Aortic smooth muscle cell (primary cell): ENCODE measurements around the gene ZKSCAN5. TPM values are rescaled to one million over a fixed set of nuclear protein-coding genes. Genes with fewer than 3 reads are reported as not detected.

ENCODE experiments used
- total RNA-seq: library from RNA; depleted of rRNA; stranded (reverse); fragments of >200 nt; gene quantifications from 2 replicates; pipeline ENCODE4 v1.2.3, GENCODE V29; 2014

Gene ZKSCAN5
- 11.6 and 11.8 TPM in 2 replicates for total RNA-seq

DNA sequence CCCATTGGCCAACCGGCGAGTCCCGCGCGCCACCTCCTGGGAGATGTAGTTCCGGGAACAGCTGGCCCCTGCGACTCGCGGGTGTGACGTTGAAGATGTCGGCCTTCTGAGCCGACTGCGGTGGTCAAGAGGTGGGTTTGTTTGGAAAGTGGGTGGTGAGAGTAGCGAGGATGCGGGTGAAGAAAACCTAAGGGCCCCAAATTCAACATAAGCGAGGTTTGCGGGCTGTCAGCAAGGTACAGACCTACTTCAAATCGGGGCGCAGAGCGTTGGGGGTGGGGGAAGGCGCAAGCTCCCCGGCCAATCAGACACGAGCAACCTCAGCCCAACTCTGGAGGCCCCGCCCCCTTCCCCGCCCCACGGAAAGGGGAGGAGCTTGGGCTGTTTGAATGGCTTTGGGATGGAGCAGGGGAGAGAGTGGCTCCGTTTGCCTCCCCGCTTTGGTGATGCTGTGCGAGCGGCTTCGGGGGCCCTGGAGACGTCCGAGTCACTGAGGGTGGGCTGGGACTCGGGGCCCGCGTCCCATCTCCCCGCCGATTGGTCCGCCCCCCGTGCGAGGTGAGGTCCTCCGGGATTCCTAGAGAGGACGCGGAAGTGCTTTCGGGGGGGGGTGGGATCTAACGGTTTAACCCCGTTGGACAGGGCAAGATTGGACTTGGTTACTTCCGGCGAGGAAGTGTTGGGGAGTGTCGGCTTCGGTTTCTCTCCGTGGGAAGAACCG lies at the start of gene ZKSCAN5:
Gene ZKSCAN5, plus strand, starts transcription at position 60 of the 721 bp plus-strand sequence. CDS start 1,383 bp downstream, outside the sequence.

GRCh38 chr7:99472561-99473314 lies 31.7 kb upstream of the ZKSCAN5 start, which contains the start of gene ZNF789:
TSS of gene ZNF789 (plus strand) at chr7:99472890. CDS start at chr7:99476457, 3,567 bp downstream.

GRCh38 chr7:99499721-99500636 lies 4.5 kb upstream of the ZKSCAN5 start, which contains the start of gene ZNF394:
TSS of gene ZNF394 (minus strand) at chr7:99500281. CDS start at chr7:99500093, 188 bp downstream.

GRCh38 chr7:99551767-99552463 lies 47.5 kb downstream of the ZKSCAN5 start, which contains the start of gene FAM200A:
TSS of gene FAM200A (minus strand) at chr7:99552114. CDS start at chr7:99548407, 3,707 bp downstream.

DNA sequence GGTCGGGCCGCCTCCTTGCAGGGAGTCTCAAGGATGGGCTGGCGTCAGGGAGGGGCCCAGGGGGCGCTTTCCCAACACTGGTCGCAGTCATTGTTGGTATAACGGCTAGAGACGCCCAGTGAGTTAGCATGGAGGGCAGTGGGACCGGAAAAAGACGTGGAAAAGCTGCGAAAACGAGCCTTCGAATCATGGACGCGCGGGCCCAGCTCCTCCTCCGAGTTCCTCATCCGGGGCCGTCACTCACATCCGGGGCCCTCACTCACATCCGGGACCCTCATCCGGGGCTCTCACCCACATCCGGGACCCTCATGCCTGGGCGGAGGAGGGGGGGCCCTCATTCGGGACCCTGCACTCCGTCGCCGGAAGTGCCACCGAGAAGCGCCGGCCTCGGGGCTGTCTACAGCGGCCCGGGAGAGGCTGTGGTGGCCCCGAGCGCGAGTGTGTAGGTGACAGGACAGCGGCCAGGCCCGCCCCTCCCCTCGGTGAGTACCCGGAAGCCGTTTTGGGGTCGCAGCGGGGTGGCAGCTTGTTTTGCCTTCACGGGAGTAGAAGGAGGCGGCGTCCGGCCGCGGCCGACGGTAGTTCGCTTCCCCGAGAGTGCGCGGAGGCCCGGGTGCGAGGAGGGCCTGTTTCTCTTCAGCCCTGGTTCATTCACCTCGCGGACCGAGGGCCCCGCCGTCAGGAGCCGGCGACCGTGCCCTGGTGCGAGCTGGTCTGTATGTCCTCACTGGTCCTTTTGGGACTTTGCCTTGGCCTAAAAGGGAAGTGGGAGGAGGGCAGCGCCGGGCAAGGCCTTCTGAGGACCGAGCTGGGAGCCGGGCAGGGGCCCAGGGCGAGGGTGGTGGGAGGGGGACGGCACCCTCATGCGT lies 54.1 kb downstream of the ZKSCAN5 start, which contains the start of gene ZNF655:
Gene ZNF655, plus strand, starts transcription at position 337 of the 869 bp plus-strand sequence. CDS start 1,918 bp downstream, outside the sequence.

Other genes with a start within 250 kb of the ZKSCAN5 start
- not detected in 2 replicates for gene MYH16, start 231.8 kb upstream of the ZKSCAN5 start, total RNA-seq
- 241 and 242 TPM in 2 replicates for gene ARPC1A, start 178.8 kb upstream of the ZKSCAN5 start, total RNA-seq
- 818 and 938 TPM in 2 replicates for gene ARPC1B, start 129.9 kb upstream of the ZKSCAN5 start, total RNA-seq
- 45.3 and 47.7 TPM in 2 replicates for gene PDAP1, start 96.1 kb upstream of the ZKSCAN5 start, total RNA-seq
- gene BUD31, start 95.7 kb upstream of the ZKSCAN5 start, total RNA-seq = 153 and 167 TPM in 2 replicates
- gene PTCD1, start 65.9 kb upstream of the ZKSCAN5 start, total RNA-seq = 5.0 and 6.7 TPM in 2 replicates
- 17.2 and 18.4 TPM in 2 replicates for gene CPSF4, start 65.7 kb upstream of the ZKSCAN5 start, total RNA-seq
- 310 and 525 TPM in 2 replicates for gene ATP5MF, start 38.5 kb upstream of the ZKSCAN5 start, total RNA-seq
- 5.3 and 7.2 TPM in 2 replicates for gene ZNF789, start 31.8 kb upstream of the ZKSCAN5 start, total RNA-seq
- 26.2 TPM in 2 replicates for gene ZNF394, start 4.4 kb upstream of the ZKSCAN5 start, total RNA-seq
- gene FAM200A, start 47.5 kb downstream of the ZKSCAN5 start, total RNA-seq = 4.8 and 5.2 TPM in 2 replicates
- 44.4 and 51.4 TPM in 2 replicates for gene ZNF655, start 54.0 kb downstream of the ZKSCAN5 start, total RNA-seq
- gene TMEM225B, start 93.6 kb downstream of the ZKSCAN5 start, total RNA-seq = 0.62 and 2.4 TPM in 2 replicates
- gene ZSCAN25, start 112.3 kb downstream of the ZKSCAN5 start, total RNA-seq = 8.8 and 10.3 TPM in 2 replicates
- gene CYP3A5, start 175.3 kb downstream of the ZKSCAN5 start, total RNA-seq = not detected in 2 replicates
- not detected in 2 replicates for gene CYP3A7, start 230.5 kb downstream of the ZKSCAN5 start, total RNA-seq